GM12864 (cell line): ENCODE data around the gene ABCC9.
"Not testable (repeated sequence)": the region's sequence is repeated elsewhere in the genome, so short reads cannot be mapped to it uniquely, and the experiment has no call there.

ENCODE experiments used
- DNase-seq: peaks from one replicate; pipeline ENCODE4 v3.0.0-alpha.2; 2011; ENCODE audit warnings: low read depth
- H3K4me3 ChIP-seq: 2 replicates; pipeline ENCODE4 v1.5.1; 2011; ENCODE audit warnings: mild to moderate bottlenecking, low read depth, low read length, control low read depth
- TF ChIP-seq, protein P1 (sequence below): IDR thresholded peaks from 2 replicates; pipeline ENCODE4 v1.5.1; 2011; ENCODE audit warnings: low read depth, mild to moderate bottlenecking, moderate library complexity, low read length, control low read depth, inconsistent platforms; ENCODE audit errors: missing control alignments

Gene ABCC9

DNA sequence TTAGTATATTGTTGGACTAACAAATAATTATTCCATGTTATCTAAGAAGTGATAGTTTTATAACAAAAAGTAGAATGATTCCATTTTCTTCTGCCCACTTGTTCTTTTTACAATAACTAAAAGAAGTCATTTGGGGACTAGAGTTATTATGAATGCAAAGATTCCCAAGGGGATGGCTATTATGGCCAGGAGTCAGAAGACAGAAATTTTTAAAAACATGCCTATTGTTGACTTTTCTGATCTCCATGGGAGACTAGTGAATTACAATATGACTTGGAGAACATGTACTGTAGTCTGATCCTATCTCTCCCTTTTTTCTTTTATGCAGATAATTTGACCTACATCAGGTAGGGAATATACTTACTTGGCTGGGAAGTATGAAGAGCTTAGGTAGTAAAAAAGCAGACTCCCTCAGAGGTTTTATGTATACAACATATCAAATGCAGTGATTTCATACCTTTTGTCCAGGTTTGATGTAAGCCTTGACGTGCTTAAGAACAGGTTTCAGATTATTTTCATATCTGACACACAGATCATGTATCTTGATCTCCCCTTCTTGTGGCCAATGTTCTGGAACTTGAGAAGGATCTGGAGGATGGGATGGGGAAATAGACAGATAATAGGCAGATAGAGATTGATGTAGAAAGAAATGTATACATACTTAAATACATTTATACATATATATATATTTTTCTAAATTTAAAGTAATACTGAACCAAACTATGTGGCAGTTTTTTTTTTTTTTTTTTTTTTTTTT, 125.7 kb downstream of the ABCC9 start:
- no peak overlapping the region for H3K4me3 ChIP-seq
- TF ChIP-seq, protein P1, sequence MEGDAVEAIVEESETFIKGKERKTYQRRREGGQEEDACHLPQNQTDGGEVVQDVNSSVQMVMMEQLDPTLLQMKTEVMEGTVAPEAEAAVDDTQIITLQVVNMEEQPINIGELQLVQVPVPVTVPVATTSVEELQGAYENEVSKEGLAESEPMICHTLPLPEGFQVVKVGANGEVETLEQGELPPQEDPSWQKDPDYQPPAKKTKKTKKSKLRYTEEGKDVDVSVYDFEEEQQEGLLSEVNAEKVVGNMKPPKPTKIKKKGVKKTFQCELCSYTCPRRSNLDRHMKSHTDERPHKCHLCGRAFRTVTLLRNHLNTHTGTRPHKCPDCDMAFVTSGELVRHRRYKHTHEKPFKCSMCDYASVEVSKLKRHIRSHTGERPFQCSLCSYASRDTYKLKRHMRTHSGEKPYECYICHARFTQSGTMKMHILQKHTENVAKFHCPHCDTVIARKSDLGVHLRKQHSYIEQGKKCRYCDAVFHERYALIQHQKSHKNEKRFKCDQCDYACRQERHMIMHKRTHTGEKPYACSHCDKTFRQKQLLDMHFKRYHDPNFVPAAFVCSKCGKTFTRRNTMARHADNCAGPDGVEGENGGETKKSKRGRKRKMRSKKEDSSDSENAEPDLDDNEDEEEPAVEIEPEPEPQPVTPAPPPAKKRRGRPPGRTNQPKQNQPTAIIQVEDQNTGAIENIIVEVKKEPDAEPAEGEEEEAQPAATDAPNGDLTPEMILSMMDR, result no peak
- DNase-seq, result no peak

DNA sequence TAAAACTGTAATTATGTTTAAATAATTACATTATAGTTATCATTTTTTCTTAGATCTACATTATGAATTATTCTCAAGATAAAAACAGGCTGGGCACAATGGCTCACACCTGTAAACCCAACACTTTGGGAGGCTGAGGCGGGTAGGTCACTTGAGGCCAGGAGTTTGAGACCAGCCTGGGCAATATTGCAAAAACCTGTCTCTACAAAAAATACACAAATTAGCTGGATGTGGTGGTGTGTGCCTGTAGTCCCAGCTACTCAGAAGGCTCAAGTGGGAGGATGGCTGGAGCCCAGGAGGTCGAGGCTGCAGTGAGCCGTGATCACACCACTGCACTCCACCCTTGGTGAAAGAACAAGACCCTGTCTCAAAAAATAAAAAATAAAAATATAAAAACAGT, 126.4 kb downstream of the ABCC9 start:
- DNase-seq, result no peak
- TF ChIP-seq, protein P1, result no peak
- no peak overlapping the region for H3K4me3 ChIP-seq

- DNase-seq, result no peak
- TF ChIP-seq, protein P1, result no peak
- H3K4me3 ChIP-seq, result no peak overlapping the region
Measured at GRCh38 chr12:21814327-21814726, 126.9 kb downstream of the ABCC9 start.

GRCh38 chr12:21813751-21814150, 127.5 kb downstream of the ABCC9 start:
- DNase-seq, result no peak
- no peak overlapping the region for H3K4me3 ChIP-seq
- TF ChIP-seq, protein P1, result no peak

GRCh38 chr12:21813125-21813524, 128.1 kb downstream of the ABCC9 start:
- DNase-seq, result no peak
- no peak overlapping the region for H3K4me3 ChIP-seq

DNA sequence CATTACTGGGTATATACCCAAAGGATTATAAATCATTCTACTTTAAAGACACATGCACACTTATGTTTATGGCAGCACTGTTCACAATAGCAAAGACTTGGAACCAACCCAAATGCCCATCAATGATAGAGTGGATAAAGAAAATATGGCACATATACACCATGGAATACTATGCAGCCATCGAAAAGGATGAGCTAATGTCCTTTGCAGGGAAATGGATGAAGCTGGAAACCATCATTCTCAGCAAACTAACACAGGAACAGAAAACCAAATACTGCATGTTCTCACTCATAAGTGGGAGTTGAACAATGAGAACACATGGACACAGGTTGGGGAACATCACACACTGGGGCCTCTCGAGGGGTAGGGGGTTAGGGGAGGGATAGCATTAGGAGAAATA, 128.9 kb downstream of the ABCC9 start:
- DNase-seq, H3K4me3 ChIP-seq: not testable (repeated sequence)

More at GRCh38 chr12:21813125-21813524, 128.1 kb downstream of the ABCC9 start:
- TF ChIP-seq, protein P1, result no peak

GRCh38 chr12:21809100-21809499, 132.1 kb downstream of the ABCC9 start:
- TF ChIP-seq, protein P1, result no peak
- no peak for DNase-seq
- H3K4me3 ChIP-seq, result no peak overlapping the region
